ENCODE data around the gene MTUS2.

DNA sequence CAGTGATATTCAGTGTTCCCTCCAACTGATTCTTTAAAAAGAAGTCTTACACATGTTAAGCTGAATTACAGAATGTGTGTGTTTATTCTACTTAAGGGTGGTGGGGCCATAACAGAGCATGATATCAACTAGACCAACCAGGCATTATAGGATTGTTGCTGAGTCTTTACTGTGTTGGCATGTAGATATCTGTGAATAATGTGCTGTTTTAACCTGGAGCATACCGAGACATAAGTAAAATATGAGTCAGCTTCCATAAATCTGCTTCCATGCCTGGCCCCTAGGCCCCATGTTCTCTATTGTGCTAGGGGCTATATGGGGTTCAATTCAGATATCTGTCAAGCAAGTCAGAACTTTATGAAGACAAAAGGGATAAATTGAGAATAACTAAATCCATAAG is 295.7 kb downstream of the MTUS2 start:
- TF ChIP-seq, protein P1, sequence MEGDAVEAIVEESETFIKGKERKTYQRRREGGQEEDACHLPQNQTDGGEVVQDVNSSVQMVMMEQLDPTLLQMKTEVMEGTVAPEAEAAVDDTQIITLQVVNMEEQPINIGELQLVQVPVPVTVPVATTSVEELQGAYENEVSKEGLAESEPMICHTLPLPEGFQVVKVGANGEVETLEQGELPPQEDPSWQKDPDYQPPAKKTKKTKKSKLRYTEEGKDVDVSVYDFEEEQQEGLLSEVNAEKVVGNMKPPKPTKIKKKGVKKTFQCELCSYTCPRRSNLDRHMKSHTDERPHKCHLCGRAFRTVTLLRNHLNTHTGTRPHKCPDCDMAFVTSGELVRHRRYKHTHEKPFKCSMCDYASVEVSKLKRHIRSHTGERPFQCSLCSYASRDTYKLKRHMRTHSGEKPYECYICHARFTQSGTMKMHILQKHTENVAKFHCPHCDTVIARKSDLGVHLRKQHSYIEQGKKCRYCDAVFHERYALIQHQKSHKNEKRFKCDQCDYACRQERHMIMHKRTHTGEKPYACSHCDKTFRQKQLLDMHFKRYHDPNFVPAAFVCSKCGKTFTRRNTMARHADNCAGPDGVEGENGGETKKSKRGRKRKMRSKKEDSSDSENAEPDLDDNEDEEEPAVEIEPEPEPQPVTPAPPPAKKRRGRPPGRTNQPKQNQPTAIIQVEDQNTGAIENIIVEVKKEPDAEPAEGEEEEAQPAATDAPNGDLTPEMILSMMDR (conservative IDR thresholded peaks at IDR 0.05; ENCODE audit: low read depth, low read length), result no peak
- no peak for TF ChIP-seq EZH2 (IDR thresholded peaks at IDR 0.05; ENCODE audit: low read length, unreplicated experiment)
- no peak for TF ChIP-seq EZH2phosphoT487 (IDR thresholded peaks at IDR 0.05; ENCODE audit: borderline replicate concordance, low read length)
